H1 (cell line): ENCODE measurements around the gene NDUFA11. TPM values are rescaled to one million over a fixed set of nuclear protein-coding genes. Genes with fewer than 3 reads are reported as not detected.
"Not testable (repeated sequence)": the region's sequence is repeated elsewhere in the genome, so short reads cannot be mapped to it uniquely, and the experiment has no call there.

Source experiments
- CTCF ChIA-PET: fragments of 300-600 bp; sonication (Branson Sonifier 250); formaldehyde crosslinking; loops from one replicate; lab custom pipeline; 2021; ENCODE audit not compliant: partially characterized antibody; lab: Charles Lee
- POLR2A ChIA-PET: fragments of 300-600 bp; sonication (Branson Sonifier 250); formaldehyde crosslinking; loops from one replicate; lab custom pipeline; 2021; ENCODE audit warnings: inconsistent platforms; ENCODE audit not compliant: partially characterized antibody; lab: Charles Lee
- DNase-seq, 2 experiments: peaks; one replicate each; pipeline versions ENCODE4 v3.0.0 to v3.0.0-alpha.2; 2010 to 2022; ENCODE audit warnings: low spot score in 2 of 2, low read depth in 1 of 2, mixed read lengths in 1 of 2
- FAIRE-seq: peaks from 2 replicates; lab custom pipeline; 2011; peaks lifted over from hg19 to GRCh38; lab: Jason Lieb, UNC
- H2AFZ ChIP-seq: 2 replicates; pipeline ENCODE4 v1.8.1; 2012; ENCODE audit warnings: low read length, inconsistent platforms
- H2AK5ac ChIP-seq: 2 replicates; pipeline ENCODE4 v1.6.1; 2013; ENCODE audit warnings: low read depth, low read length
- H2BK120ac ChIP-seq: replicated peaks from 2 replicates; pipeline ENCODE3; 2013; ENCODE audit warnings: low read depth, low read length, inconsistent platforms
- H2BK12ac ChIP-seq: 2 replicates; pipeline ENCODE4 v1.6.1; 2013; ENCODE audit warnings: low read depth, low read length
- H2BK15ac ChIP-seq: 2 replicates; pipeline ENCODE4 v1.6.1; 2013; ENCODE audit warnings: low read length
- H2BK20ac ChIP-seq: 2 replicates; pipeline ENCODE4 v1.6.1; 2013; ENCODE audit warnings: low read length
- H2BK5ac ChIP-seq: 2 replicates; pipeline ENCODE4 v1.6.1; 2013; ENCODE audit warnings: low read depth, low read length
- H3K14ac ChIP-seq: 2 replicates; pipeline ENCODE4 v1.6.1; 2013; ENCODE audit warnings: inconsistent platforms; ENCODE audit not compliant: insufficient read length
- H3K18ac ChIP-seq: 2 replicates; pipeline ENCODE4 v1.6.1; 2013; ENCODE audit warnings: low read length; ENCODE audit errors: extremely low read depth
- H3K23ac ChIP-seq: 2 replicates; pipeline ENCODE4 v1.6.1; 2013; ENCODE audit warnings: inconsistent platforms; ENCODE audit not compliant: insufficient read length
- H3K23me2 ChIP-seq: 2 replicates; pipeline ENCODE4 v1.6.1; 2013; ENCODE audit warnings: low read depth, low read length
- H3K27ac ChIP-seq: 2 replicates; pipeline ENCODE4 v1.6.1; 2011; ENCODE audit warnings: low read depth, low read length, inconsistent platforms
- H3K27me3 ChIP-seq, 4 experiments: replicated peaks in 1 of 4; 1 replicate in 1 of 4; 2 replicates in 3 of 4; pipeline versions ENCODE4 v1.6.1 to v1.8.1; 2011 to 2013; ENCODE audit warnings: low read length in 3 of 4, mild to moderate bottlenecking in 3 of 4, inconsistent platforms in 2 of 4, mixed read lengths in 2 of 4, moderate library complexity in 1 of 4; ENCODE audit not compliant: control insufficient read depth in 3 of 4, insufficient read depth in 3 of 4; ENCODE audit errors: extremely low read depth in 1 of 4
- H3K36me3 ChIP-seq, 4 experiments: 2 replicates each; pipeline versions ENCODE4 v1.6.1 to v1.8.1; 2011 to 2013; ENCODE audit warnings: mild to moderate bottlenecking in 4 of 4, low read length in 3 of 4, moderate library complexity in 2 of 4, control low read depth in 1 of 4, inconsistent platforms in 1 of 4; ENCODE audit not compliant: insufficient read depth in 4 of 4, control insufficient read depth in 2 of 4
- H3K4ac ChIP-seq: replicated peaks from 2 replicates; pipeline ENCODE3; 2013; ENCODE audit warnings: low read length, low read depth, mixed read lengths, inconsistent platforms; ENCODE audit not compliant: insufficient read length
- H3K4me1 ChIP-seq, 4 experiments: replicated peaks in 1 of 4; 1 replicate in 1 of 4; 2 replicates in 3 of 4; pipeline versions ENCODE4 v1.6.1 to v1.8.1; 2011 to 2013; ENCODE audit warnings: low read length in 3 of 4, inconsistent platforms in 2 of 4, mixed read lengths in 1 of 4; ENCODE audit not compliant: insufficient read depth in 4 of 4, control insufficient read depth in 3 of 4
- H3K4me2 ChIP-seq, 2 experiments: 2 replicates each; pipeline versions ENCODE4 v1.6.1 to v1.8.1; 2011 to 2013; ENCODE audit warnings: low read depth in 2 of 2, low read length in 2 of 2, control low read depth in 1 of 2, inconsistent platforms in 1 of 2, mild to moderate bottlenecking in 1 of 2; ENCODE audit not compliant: insufficient read depth in 1 of 2
- H3K4me3 ChIP-seq, 4 experiments: fragments of 200-600, 300-600 bp in 1 of 4; sonication (generic), shearing (Covaris generic), sonication (Bioruptor Twin) in 1 of 4; 2 replicates each; pipeline versions ENCODE4 v1.5.1 to v1.8.1; 2011 to 2016; ENCODE audit warnings: low read length in 4 of 4, low read depth in 3 of 4, control low read depth in 2 of 4, inconsistent platforms in 2 of 4, mild to moderate bottlenecking in 2 of 4, mixed read lengths in 1 of 4, moderate library complexity in 1 of 4; ENCODE audit not compliant: insufficient read depth in 2 of 4; ENCODE audit errors: extremely low read depth in 1 of 4
- H3K56ac ChIP-seq: replicated peaks from 2 replicates; pipeline ENCODE3; 2013; ENCODE audit warnings: low read depth, mild to moderate bottlenecking, mixed read lengths, low read length, inconsistent platforms; ENCODE audit not compliant: insufficient read length
- H3K79me1 ChIP-seq: 2 replicates; pipeline ENCODE4 v1.6.1; 2013; ENCODE audit warnings: low read depth, low read length, control low read depth
- H3K79me2 ChIP-seq, 2 experiments: 2 replicates each; pipeline versions ENCODE4 v1.6.1 to v1.8.1; 2012 to 2013; ENCODE audit warnings: low read length in 2 of 2, mild to moderate bottlenecking in 2 of 2, inconsistent platforms in 1 of 2; ENCODE audit not compliant: insufficient read depth in 2 of 2, control insufficient read depth in 1 of 2
- H3K9ac ChIP-seq, 4 experiments: replicated peaks in 1 of 4; 1 replicate in 1 of 4; 2 replicates in 3 of 4; pipeline versions ENCODE4 v1.6.1 to v1.8.1; 2011 to 2013; ENCODE audit warnings: low read depth in 3 of 4, low read length in 3 of 4, control low read depth in 2 of 4, mild to moderate bottlenecking in 2 of 4, moderate library complexity in 2 of 4, inconsistent platforms in 1 of 4; ENCODE audit errors: extremely low read depth in 1 of 4
- H3K9me3 ChIP-seq, 2 experiments: 2 replicates each; pipeline versions ENCODE4 v1.6.1 to v1.8.1; 2012 to 2013; ENCODE audit warnings: mild to moderate bottlenecking in 2 of 2, moderate library complexity in 2 of 2, control low read depth in 1 of 2, inconsistent platforms in 1 of 2, low read depth in 1 of 2, low read length in 1 of 2, mixed read lengths in 1 of 2; ENCODE audit not compliant: insufficient read depth in 2 of 2
- H4K20me1 ChIP-seq, 2 experiments: replicated peaks in 1 of 2; 2 replicates each; pipeline versions ENCODE3 to v1.8.1; 2011 to 2013; ENCODE audit warnings: inconsistent platforms in 2 of 2, low read length in 2 of 2, mild to moderate bottlenecking in 1 of 2; ENCODE audit not compliant: insufficient read depth in 2 of 2, control insufficient read depth in 1 of 2
- H4K5ac ChIP-seq: 2 replicates; pipeline ENCODE4 v1.6.1; 2013; ENCODE audit warnings: low read length, low read depth, mixed read lengths, inconsistent platforms; ENCODE audit not compliant: insufficient read length
- H4K8ac ChIP-seq: 2 replicates; pipeline ENCODE4 v1.8.0; 2013; ENCODE audit warnings: mild to moderate bottlenecking, moderate library complexity, low read length, inconsistent platforms; ENCODE audit not compliant: insufficient read depth; ENCODE audit errors: extremely low read depth
- H4K91ac ChIP-seq: replicated peaks from 2 replicates; pipeline ENCODE3; 2013; ENCODE audit warnings: low read length, mixed read lengths, inconsistent platforms; ENCODE audit not compliant: insufficient read length
- WGBS, 2 experiments: shearing (Covaris generic) in 1 of 2; methylation state at CpG; one replicate each; pipeline versions ENCODE4 v1.1.6 to v1.1.7; 2013 to 2015; ENCODE audit warnings: low lambda C conversion rate in 2 of 2, mixed read lengths in 2 of 2, inconsistent platforms in 1 of 2, low coverage in 1 of 2, missing lambda C conversion rate in 1 of 2; ENCODE audit not compliant: insufficient replicate concordance in 2 of 2, insufficient coverage in 1 of 2, insufficient read length in 1 of 2; ENCODE audit errors: extremely low coverage in 1 of 2, missing lambda C conversion rate in 1 of 2; 5-methylcytosine and 5-hydroxymethylcytosine counted together
- polyA plus RNA-seq, 7 experiments: library from polyadenylated mRNA; depleted of rRNA in 3 of 7; stranded (reverse) in 5 of 7; unstranded in 2 of 7; fragments of >200 nt in 5 of 7; fragments of 200-250 nt in 2 of 7; gene quantifications; 1 replicate in 5 of 7; 2 replicates in 1 of 7; 4 replicates in 1 of 7; pipeline versions ENCODE4 v1.2.1 to v1.2.3, GENCODE V29; 2011 to 2013; ENCODE audit warnings: missing spikeins in 2 of 7, mixed read lengths in 2 of 7
- total RNA-seq: library from RNA; stranded (reverse); fragmentation: NEBNext Ultra II Directional; extraction: Animal tissue kit (Norgen Biotek cat#: 25700); gene quantifications from 2 replicates; pipeline ENCODE4 v1.2.1, GENCODE V29; 2021

NDUFA11 gene
- total and polyA plus RNA-seq, 2 of the 8 experiments (the other 6 are each of a cell fraction or from before 2014, with no cell fraction given), result 205 to 1,037 TPM

DNA sequence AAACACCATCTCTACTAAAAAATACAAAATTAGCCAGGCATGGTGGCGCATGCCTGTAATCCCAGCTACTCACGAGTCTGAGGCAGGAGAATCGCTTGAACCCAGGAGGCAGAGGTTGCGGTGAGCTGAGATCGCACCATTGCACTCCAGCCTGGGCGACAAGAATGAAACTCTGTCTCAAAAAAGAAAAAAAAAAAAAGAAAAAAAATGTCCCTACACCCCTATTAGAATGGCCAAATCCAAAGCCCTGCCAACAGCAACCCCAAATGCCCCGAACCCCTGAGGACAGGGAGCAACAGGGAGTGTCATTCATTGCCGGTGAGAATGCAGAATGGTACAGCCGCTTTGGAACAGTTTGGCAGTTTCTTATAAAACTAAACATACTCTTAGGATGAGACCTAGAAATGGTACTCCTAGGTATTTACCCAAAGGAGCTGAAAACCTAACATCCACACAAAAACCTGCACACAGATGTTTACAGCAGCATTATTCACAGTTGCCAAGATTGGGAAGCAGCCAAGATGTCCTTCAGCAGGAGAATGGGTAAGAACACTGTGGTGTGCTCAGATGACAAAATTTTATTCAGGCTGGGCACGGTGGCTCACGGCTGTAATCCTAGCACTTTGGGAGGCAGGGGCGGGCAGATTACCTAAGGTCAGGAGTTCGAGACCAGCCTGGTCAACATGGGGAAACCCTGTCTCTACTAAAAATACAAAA is 20.3 kb downstream of the NDUFA11 start:
- H3K79me1 ChIP-seq, H2BK120ac ChIP-seq, H2AFZ ChIP-seq, H2BK20ac ChIP-seq, H4K20me1 ChIP-seq, H3K18ac ChIP-seq, H2BK15ac ChIP-seq, H3K36me3 ChIP-seq, H4K5ac ChIP-seq, H4K8ac ChIP-seq, H3K79me2 ChIP-seq, H2BK12ac ChIP-seq, H3K9me3 ChIP-seq, H2BK5ac ChIP-seq, H3K23ac ChIP-seq, H3K23me2 ChIP-seq, FAIRE-seq, H3K4me3 ChIP-seq, H3K4me2 ChIP-seq, H4K91ac ChIP-seq, DNase-seq, H3K9ac ChIP-seq, H3K56ac ChIP-seq, H3K27ac ChIP-seq, H3K4ac ChIP-seq, H2AK5ac ChIP-seq, H3K14ac ChIP-seq, H3K27me3 ChIP-seq: not testable (repeated sequence)
- ChIA-PET CTCF (interaction anchor here (0.6 to 1.6 kb wide), 8 partner anchors 8 to 189 kb away, joined by 3 to 9 read pairs (median 4); no protein-coding TSS in a partner anchor), POLR2A (interaction anchor here (1.0 to 2.2 kb wide), 5 partner anchors 7 to 88 kb away, joined by 3 to 6 read pairs (median 3); no protein-coding TSS in a partner anchor)
- 96% methylated on average over 11 of the region's 13 CpGs; no CpG with 5 or more reads in 1 of the 2 experiments for WGBS, 2 experiments
- H3K4me1 ChIP-seq, result peaks cover 0 to 17% (median 6%) of the 10 kb centered on the region in 4 experiments; a peak in 6 of 7 replicates
